Spleen (tissue), 11 donors: ENCODE results near the gene MGST2. TPM values are rescaled to one million over a fixed set of nuclear protein-coding genes. Genes with fewer than 3 reads are reported as not detected.

Source experiments
- DNase-seq: peaks from one replicate; pipeline ENCODE4 v3.0.0-alpha.2; 2020
- H3K27ac ChIP-seq, 8 donors: fragments of 200-600 bp; sonication (generic) in 7 of 8; 1 replicate in 4 of 8; 2 replicates in 4 of 8; pipeline versions ENCODE4 v1.5.0 to v1.8.0; 2016 to 2021; ENCODE audit warnings: inconsistent platforms in 4 of 8, mild to moderate bottlenecking in 4 of 8, moderate library complexity in 1 of 8
- H3K27me3 ChIP-seq, 7 donors: fragments of 200-600 bp; sonication (generic) in 6 of 7; replicated peaks in 1 of 7; 1 replicate in 4 of 7; 2 replicates in 3 of 7; pipeline versions ENCODE4 v1.5.0 to v1.8.0; 2016 to 2021; ENCODE audit warnings: inconsistent platforms in 3 of 7, mild to moderate bottlenecking in 1 of 7
- H3K36me3 ChIP-seq, 6 donors: fragments of 200-600 bp; sonication (generic) in 5 of 6; 1 replicate in 4 of 6; 2 replicates in 2 of 6; pipeline versions ENCODE4 v1.5.0 to v1.8.0; 2016 to 2021; ENCODE audit warnings: inconsistent platforms in 2 of 6
- H3K4me1 ChIP-seq, 6 donors: fragments of 200-600 bp; sonication (generic) in 5 of 6; 1 replicate in 3 of 6; 2 replicates in 3 of 6; pipeline versions ENCODE4 v1.5.0 to v1.8.0; 2016 to 2021; ENCODE audit warnings: inconsistent platforms in 3 of 6
- H3K4me3 ChIP-seq, 8 donors: fragments of 200-600 bp; sonication (generic) in 7 of 8; 1 replicate in 4 of 8; 2 replicates in 4 of 8; pipeline versions ENCODE4 v1.5.0 to v1.8.0; 2016 to 2021; ENCODE audit warnings: inconsistent platforms in 4 of 8, mild to moderate bottlenecking in 4 of 8, moderate library complexity in 2 of 8
- H3K9me3 ChIP-seq, 8 donors: fragments of 200-600 bp; sonication (generic) in 7 of 8; 1 replicate in 4 of 8; 2 replicates in 4 of 8; pipeline versions ENCODE4 v1.5.0 to v1.8.0; 2016 to 2021; ENCODE audit warnings: inconsistent platforms in 4 of 8
- POLR2A ChIP-seq, 3 donors: fragments of 450-650 bp; IDR thresholded peaks; one replicate each; pipeline ENCODE4 v1.5.1; 2017; ENCODE audit warnings: antibody characterized with exemption in 3 of 3, mild to moderate bottlenecking in 1 of 3
- POLR2AphosphoS5 ChIP-seq, 3 donors: sonication (generic); formaldehyde crosslinking; IDR thresholded peaks; one replicate each; pipeline ENCODE4 v1.5.1; 2017; ENCODE audit warnings: antibody characterized with exemption in 3 of 3
- WGBS, 5 donors: extraction: QIAGEN DNeasy Blood & Tissue Kit in 3 of 5; methylation state at CpG; one replicate each; pipeline versions ENCODE4 v1.1.5 to v1.1.7; 2013 to 2018; 5-methylcytosine and 5-hydroxymethylcytosine counted together
- intact Hi-C: fragments of 100-400 bp; cut with DNase I; formaldehyde crosslinking; loops from one replicate; pipeline ENCODE4 v1.15.0; 2023; ENCODE audit warnings: low total_unique reads
- polyA plus RNA-seq, 3 donors: library from polyadenylated mRNA; stranded (reverse); fragments of 200-250 nt; gene quantifications; one replicate each; pipeline ENCODE4 v1.2.1, GENCODE V29; 2013
- total RNA-seq, 7 donors: library from RNA; depleted of rRNA in 3 of 7; stranded (reverse); fragments of >200 nt in 3 of 7; fragmentation: NEBNext Ultra II Directional in 4 of 7; extraction: Animal tissue kit (Norgen Biotek cat#: 25700) in 4 of 7; gene quantifications; one replicate each; pipeline versions ENCODE4 v1.1.0 to v1.2.1, GENCODE V29; 2016 to 2021
- TF ChIP-seq, protein P1 (sequence below), 11 experiments: fragments of 200-600 bp in 7 of 11; fragments of 450-650 bp in 4 of 11; sonication (generic) in 4 of 11; IDR thresholded peaks in 8 of 11; conservative IDR thresholded peaks in 3 of 11; 1 replicate in 7 of 11; 2 replicates in 4 of 11; pipeline versions ENCODE4 v1.4.0 to v1.8.0; 2016 to 2021; ENCODE audit warnings: antibody characterized with exemption in 11 of 11, inconsistent platforms in 4 of 11, mild to moderate bottlenecking in 1 of 11
- donor health status: healthy with polysubstance abuse.
- donor health status: DM: no; HTN: no; CAD: no; lungs with moderate emphysema.
- donor health status: DM: no; HTN: no; CAD: no.
- donor health status: Bipolar disorder and iron deficiency.
- donor health status: healthy.
- donor health status: DM: no; HTN: no; CAD: no.
- donor health status: DM: yes; HTN: yes; CAD: no.

MGST2 gene
- total and polyA plus RNA-seq, 10 donors: 26.9 to 114 (median 59.6) TPM

- H3K27me3 ChIP-seq: no peaks in the 10 kb centered on the region
- WGBS, 5 donors: 80 to 89% (median 87%) methylated on average over 1 of the region's 1 CpG
- TF ChIP-seq, protein P1, sequence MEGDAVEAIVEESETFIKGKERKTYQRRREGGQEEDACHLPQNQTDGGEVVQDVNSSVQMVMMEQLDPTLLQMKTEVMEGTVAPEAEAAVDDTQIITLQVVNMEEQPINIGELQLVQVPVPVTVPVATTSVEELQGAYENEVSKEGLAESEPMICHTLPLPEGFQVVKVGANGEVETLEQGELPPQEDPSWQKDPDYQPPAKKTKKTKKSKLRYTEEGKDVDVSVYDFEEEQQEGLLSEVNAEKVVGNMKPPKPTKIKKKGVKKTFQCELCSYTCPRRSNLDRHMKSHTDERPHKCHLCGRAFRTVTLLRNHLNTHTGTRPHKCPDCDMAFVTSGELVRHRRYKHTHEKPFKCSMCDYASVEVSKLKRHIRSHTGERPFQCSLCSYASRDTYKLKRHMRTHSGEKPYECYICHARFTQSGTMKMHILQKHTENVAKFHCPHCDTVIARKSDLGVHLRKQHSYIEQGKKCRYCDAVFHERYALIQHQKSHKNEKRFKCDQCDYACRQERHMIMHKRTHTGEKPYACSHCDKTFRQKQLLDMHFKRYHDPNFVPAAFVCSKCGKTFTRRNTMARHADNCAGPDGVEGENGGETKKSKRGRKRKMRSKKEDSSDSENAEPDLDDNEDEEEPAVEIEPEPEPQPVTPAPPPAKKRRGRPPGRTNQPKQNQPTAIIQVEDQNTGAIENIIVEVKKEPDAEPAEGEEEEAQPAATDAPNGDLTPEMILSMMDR (IDR thresholded peaks at IDR 0.05 in 8 of 11, conservative IDR thresholded peaks at IDR 0.05 in 3 of 11): no peak
- TF ChIP-seq POLR2A (IDR thresholded peaks at IDR 0.05) (no peak), POLR2AphosphoS5 (IDR thresholded peaks at IDR 0.05) (no peak)
- H3K27ac ChIP-seq: no peak overlapping the region
- H3K4me1 ChIP-seq: peaks cover 5 to 33% (median 16%) of the 10 kb centered on the region in 6 donors
- no peak overlapping the region for H3K4me3 ChIP-seq
- H3K9me3 ChIP-seq: no peaks in the 10 kb centered on the region
- no peak for DNase-seq
- intact Hi-C loops: no loop called here
- no peaks in the 10 kb centered on the region for H3K36me3 ChIP-seq
Measured at GRCh38 chr4:139744232-139744631, 78.6 kb downstream of the MGST2 start.

DNA sequence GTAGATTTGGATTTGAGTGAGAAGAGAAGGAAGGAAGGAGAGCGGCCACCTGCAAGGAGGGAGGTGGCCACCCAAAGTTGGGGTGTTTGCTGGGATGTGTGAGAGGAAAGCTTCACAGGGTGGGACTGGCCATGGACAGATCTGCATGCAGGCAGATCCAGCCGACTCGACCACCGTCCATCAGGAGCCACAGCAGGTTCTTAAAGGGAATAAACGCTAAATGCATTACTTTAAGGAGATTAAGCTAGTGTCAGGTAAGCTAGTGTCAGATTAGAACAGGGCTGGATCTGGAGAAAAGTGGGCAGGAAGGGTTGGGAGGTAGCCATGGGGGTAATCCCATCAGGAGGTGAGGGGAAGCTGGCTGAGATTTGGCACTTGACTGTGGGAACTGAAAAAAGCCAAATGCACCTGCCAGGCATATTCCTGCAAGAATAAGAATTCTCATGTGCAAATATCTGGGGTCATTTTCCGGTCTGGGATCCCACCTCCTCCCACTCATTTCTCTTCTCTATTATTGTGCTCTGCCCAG lies 79.6 kb downstream of the MGST2 start:
- 91 to 95% (median 92%) methylated on average over 6 of the region's 6 CpGs for WGBS, 5 donors
- intact Hi-C loops: no loop called here
- no peak for DNase-seq
- H3K9me3 ChIP-seq: no peaks in the 10 kb centered on the region
- H3K4me1 ChIP-seq: peaks cover 4 to 24% (median 12%) of the 10 kb centered on the region in 6 donors
- no peak overlapping the region for H3K4me3 ChIP-seq
- H3K27me3 ChIP-seq: no peaks in the 10 kb centered on the region
- H3K27ac ChIP-seq: no peak overlapping the region
- H3K36me3 ChIP-seq: no peaks in the 10 kb centered on the region
- TF ChIP-seq POLR2A (IDR thresholded peaks at IDR 0.05): no peak
- no peak for TF ChIP-seq POLR2AphosphoS5 (IDR thresholded peaks at IDR 0.05)
- TF ChIP-seq, protein P1 (IDR thresholded peaks at IDR 0.05 in 8 of 11, conservative IDR thresholded peaks at IDR 0.05 in 3 of 11): no peak

GRCh38 chr4:139746431-139747171 lies 81.0 kb downstream of the MGST2 start:
- intact Hi-C loops: no loop called here
- no peak overlapping the region for H3K4me3 ChIP-seq
- WGBS, 5 donors: 71 to 87% (median 76%) methylated on average over 12 of the region's 12 CpGs
- no peaks in the 10 kb centered on the region for H3K9me3 ChIP-seq
- peaks cover 0 to 10% (median 0%) of the 10 kb centered on the region in 6 donors for H3K4me1 ChIP-seq
- H3K36me3 ChIP-seq: no peaks in the 10 kb centered on the region
- no peak for DNase-seq
- TF ChIP-seq, protein P1 (IDR thresholded peaks at IDR 0.05 in 8 of 11, conservative IDR thresholded peaks at IDR 0.05 in 3 of 11): no peak
- TF ChIP-seq POLR2AphosphoS5 (IDR thresholded peaks at IDR 0.05) (no peak), POLR2A (IDR thresholded peaks at IDR 0.05) (no peak)
- no peak overlapping the region for H3K27ac ChIP-seq
- H3K27me3 ChIP-seq: no peaks in the 10 kb centered on the region

DNA sequence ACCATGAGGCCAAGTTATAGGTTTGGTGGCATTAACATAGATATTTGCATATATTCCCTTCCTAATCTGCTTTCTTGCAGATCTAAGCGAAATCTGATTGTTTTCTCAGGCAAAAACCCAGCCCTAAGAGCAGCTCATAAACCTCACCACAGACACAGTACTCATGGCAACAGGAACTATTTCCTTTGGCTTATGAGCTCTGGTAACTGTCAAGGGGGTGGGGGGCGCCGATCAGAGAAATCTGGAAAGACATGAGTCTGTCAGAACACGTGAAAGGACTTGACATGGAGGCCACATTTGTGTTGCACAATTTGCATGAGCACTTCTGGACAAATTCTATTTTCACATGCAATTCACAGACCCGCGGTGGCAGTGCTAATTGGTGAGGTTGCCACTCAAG lies 83.7 kb downstream of the MGST2 start:
- no peak for DNase-seq
- H3K4me3 ChIP-seq: no peak overlapping the region
- TF ChIP-seq, protein P1 (IDR thresholded peaks at IDR 0.05 in 8 of 11, conservative IDR thresholded peaks at IDR 0.05 in 3 of 11): no peak
- TF ChIP-seq POLR2A (IDR thresholded peaks at IDR 0.05) (no peak), POLR2AphosphoS5 (IDR thresholded peaks at IDR 0.05) (no peak)
- peaks cover 0 to 10% (median 0%) of the 10 kb centered on the region in 6 donors for H3K4me1 ChIP-seq
- H3K27me3 ChIP-seq: no peaks in the 10 kb centered on the region
- no peak overlapping the region for H3K27ac ChIP-seq
- 53 to 71% (median 65%) methylated on average over 6 of the region's 6 CpGs for WGBS, 5 donors
- intact Hi-C loops: no loop called here
- H3K36me3 ChIP-seq: no peaks in the 10 kb centered on the region
- no peaks in the 10 kb centered on the region for H3K9me3 ChIP-seq
